ENCODE data around the gene LCN12.
A peak's percentile ranks its signal among the peaks of the same experiment; 100 is the strongest.

LCN12 gene

GRCh38 chr9:136951541-136952320 is at the start of gene LCN12:
Gene LCN12, plus strand, starts transcription at chr9:136952273. Its CDS starts 55 bp downstream, at chr9:136952328.
- peaks cover 4% of the 10 kb centered on the region for H3K27me3 Mint-ChIP-seq (ENCODE audit: low read depth)
- no peaks in the 10 kb centered on the region for H3K36me3 Mint-ChIP-seq (ENCODE audit: low read depth)
- H3K4me3 Mint-ChIP-seq, result no peak within 1 kb of the TSS
- no peaks in the 10 kb centered on the region for H3K9me3 Mint-ChIP-seq
- H3K27ac Mint-ChIP-seq, result peak within 1 kb of the TSS in 2 of 3 experiments; percentile 21 to 94
- H3K4me1 Mint-ChIP-seq, result peaks cover 9% of the 10 kb centered on the region
- TF ChIP-seq CTCF (IDR thresholded peaks at IDR 0.05; ENCODE audit: unreplicated experiment in 3 of 3), result no peak

GRCh38 chr9:136903041-136903554 is 49.0 kb upstream of the LCN12 start:
- no peaks in the 10 kb centered on the region for H3K4me1 Mint-ChIP-seq
- H3K36me3 Mint-ChIP-seq (ENCODE audit: low read depth), result peaks cover 39% of the 10 kb centered on the region
- no peak overlapping the region for H3K4me3 Mint-ChIP-seq
- TF ChIP-seq CTCF (IDR thresholded peaks at IDR 0.05; ENCODE audit: unreplicated experiment in 3 of 3), result no peak
- H3K9me3 Mint-ChIP-seq, result no peaks in the 10 kb centered on the region
- no peak overlapping the region for H3K27ac Mint-ChIP-seq
- no peaks in the 10 kb centered on the region for H3K27me3 Mint-ChIP-seq (ENCODE audit: low read depth)

GRCh38 chr9:136906266-136906665 is 45.8 kb upstream of the LCN12 start:
- H3K4me1 Mint-ChIP-seq, result no peaks in the 10 kb centered on the region
- TF ChIP-seq CTCF (IDR thresholded peaks at IDR 0.05; ENCODE audit: unreplicated experiment in 3 of 3), result no peak
- peaks cover 35% of the 10 kb centered on the region for H3K36me3 Mint-ChIP-seq (ENCODE audit: low read depth)
- no peaks in the 10 kb centered on the region for H3K27me3 Mint-ChIP-seq (ENCODE audit: low read depth)
- H3K9me3 Mint-ChIP-seq, result no peaks in the 10 kb centered on the region
- no peak overlapping the region for H3K27ac Mint-ChIP-seq
- H3K4me3 Mint-ChIP-seq, result no peak overlapping the region

GRCh38 chr9:136907011-136907914 is 44.8 kb upstream of the LCN12 start:
- Mint-ChIP-seq H3K36me3 (ENCODE audit: low read depth) (peaks cover 30% of the 10 kb centered on the region), H3K27ac (no peak overlapping the region), H3K27me3 (ENCODE audit: low read depth) (no peaks in the 10 kb centered on the region), H3K4me1 (no peaks in the 10 kb centered on the region), H3K9me3 (no peaks in the 10 kb centered on the region), H3K4me3 (no peak overlapping the region)
- no peak for TF ChIP-seq CTCF (IDR thresholded peaks at IDR 0.05; ENCODE audit: unreplicated experiment in 3 of 3)

GRCh38 chr9:136910197-136910900 is 41.7 kb upstream of the LCN12 start:
- TF ChIP-seq CTCF (IDR thresholded peaks at IDR 0.05; ENCODE audit: unreplicated experiment in 3 of 3), result no peak
- Mint-ChIP-seq H3K27ac (no peak overlapping the region), H3K36me3 (ENCODE audit: low read depth) (peaks cover 27% of the 10 kb centered on the region)

More at GRCh38 chr9:136910197-136910900, 41.7 kb upstream of the LCN12 start:
- Mint-ChIP-seq H3K9me3 (no peaks in the 10 kb centered on the region), H3K4me1 (no peaks in the 10 kb centered on the region), H3K4me3 (no peak overlapping the region), H3K27me3 (ENCODE audit: low read depth) (no peaks in the 10 kb centered on the region)
